Activated naive CD4-positive, alpha-beta T cell treated with anti-CD3 and anti-CD28 coated beads, Interleukin-2, amount 10 ng/mL, durations not matched to agents 5 hours and 36 hours (primary cell): ENCODE results near the gene SEMA6D. TPM values are rescaled to one million over a fixed set of nuclear protein-coding genes. Genes with fewer than 3 reads are reported as not detected.

Experiments used
- total RNA-seq, 2 experiments: library from RNA; stranded (reverse); gene quantifications; one replicate each; pipeline ENCODE4 v1.2.3, GENCODE V29; 2021

Gene SEMA6D, protein sequence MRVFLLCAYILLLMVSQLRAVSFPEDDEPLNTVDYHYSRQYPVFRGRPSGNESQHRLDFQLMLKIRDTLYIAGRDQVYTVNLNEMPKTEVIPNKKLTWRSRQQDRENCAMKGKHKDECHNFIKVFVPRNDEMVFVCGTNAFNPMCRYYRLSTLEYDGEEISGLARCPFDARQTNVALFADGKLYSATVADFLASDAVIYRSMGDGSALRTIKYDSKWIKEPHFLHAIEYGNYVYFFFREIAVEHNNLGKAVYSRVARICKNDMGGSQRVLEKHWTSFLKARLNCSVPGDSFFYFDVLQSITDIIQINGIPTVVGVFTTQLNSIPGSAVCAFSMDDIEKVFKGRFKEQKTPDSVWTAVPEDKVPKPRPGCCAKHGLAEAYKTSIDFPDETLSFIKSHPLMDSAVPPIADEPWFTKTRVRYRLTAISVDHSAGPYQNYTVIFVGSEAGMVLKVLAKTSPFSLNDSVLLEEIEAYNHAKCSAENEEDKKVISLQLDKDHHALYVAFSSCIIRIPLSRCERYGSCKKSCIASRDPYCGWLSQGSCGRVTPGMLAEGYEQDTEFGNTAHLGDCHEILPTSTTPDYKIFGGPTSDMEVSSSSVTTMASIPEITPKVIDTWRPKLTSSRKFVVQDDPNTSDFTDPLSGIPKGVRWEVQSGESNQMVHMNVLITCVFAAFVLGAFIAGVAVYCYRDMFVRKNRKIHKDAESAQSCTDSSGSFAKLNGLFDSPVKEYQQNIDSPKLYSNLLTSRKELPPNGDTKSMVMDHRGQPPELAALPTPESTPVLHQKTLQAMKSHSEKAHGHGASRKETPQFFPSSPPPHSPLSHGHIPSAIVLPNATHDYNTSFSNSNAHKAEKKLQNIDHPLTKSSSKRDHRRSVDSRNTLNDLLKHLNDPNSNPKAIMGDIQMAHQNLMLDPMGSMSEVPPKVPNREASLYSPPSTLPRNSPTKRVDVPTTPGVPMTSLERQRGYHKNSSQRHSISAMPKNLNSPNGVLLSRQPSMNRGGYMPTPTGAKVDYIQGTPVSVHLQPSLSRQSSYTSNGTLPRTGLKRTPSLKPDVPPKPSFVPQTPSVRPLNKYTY
- not detected for total RNA-seq

DNA sequence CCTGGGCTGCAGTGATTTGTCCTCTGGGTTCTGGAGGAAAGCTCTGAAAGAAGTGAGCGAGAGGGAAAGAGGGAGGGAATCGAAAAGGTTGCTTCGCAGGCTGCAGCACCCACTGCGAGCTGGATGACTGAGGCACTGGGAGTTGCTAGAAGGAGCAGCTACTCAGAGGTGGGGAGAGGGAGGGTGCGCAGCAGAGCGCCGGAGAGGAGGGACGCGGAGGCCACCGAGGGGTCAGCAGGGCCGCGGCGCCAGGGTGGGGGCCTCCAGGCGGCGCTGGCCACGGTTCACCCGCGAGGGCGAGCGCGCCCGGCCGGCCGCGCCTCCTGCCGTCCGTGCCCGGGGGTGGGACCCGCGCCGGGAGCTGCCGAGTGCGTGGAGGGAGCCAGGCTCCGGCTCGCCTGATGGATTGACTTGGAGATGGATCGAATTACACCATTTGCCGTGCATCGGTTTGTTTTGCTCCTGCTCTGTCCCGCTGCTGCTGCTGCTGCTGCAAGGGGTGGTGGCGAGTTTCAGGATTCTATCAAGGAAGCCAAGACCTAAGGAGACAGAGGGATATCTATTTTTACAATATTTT, at the start of gene SEMA6D:
Gene SEMA6D (plus strand): TSS at position 470 of the 577 bp plus-strand sequence. CDS start 42,294 bp downstream, outside the sequence.

